IMR-90 (cell line): Measurements from ENCODE around the gene CGNL1. TPM values are rescaled to one million over a fixed set of nuclear protein-coding genes. Genes with fewer than 3 reads are reported as not detected.

ENCODE experiments used
- ATAC-seq: fragments of 200-7000 bp; cut with Tn5 transposase; 2 replicates; pipeline ENCODE4 v1.9.1; 2020; ENCODE audit warnings: low read depth, mild to moderate bottlenecking, moderate library complexity
- BruUV-seq: library from RNA; stranded (reverse); fragments of 400-500 nt; replicated peaks from 2 replicates; lab custom pipeline; 2021; lab: Mats Ljungman, UMichigan
- CTCF ChIA-PET: fragments of 300-600 bp; formaldehyde crosslinking; extraction: SDS; loops from one replicate; lab custom pipeline; 2021; ENCODE audit warnings: antibody characterized with exemption; lab: Yijun Ruan, JAX
- POLR2A ChIA-PET: fragments of 300-600 bp; sonication (Branson Sonifier 250); formaldehyde crosslinking; loops from one replicate; lab custom pipeline; 2022; ENCODE audit warnings: antibody characterized with exemption; ENCODE audit not compliant: unreplicated experiment; lab: Charles Lee
- DNase-seq: peaks from one replicate; pipeline ENCODE4 v3.0.0; 2013
- H2AFZ ChIP-seq: replicated peaks from 2 replicates; pipeline ENCODE3; 2013; ENCODE audit warnings: low read length, mild to moderate bottlenecking; ENCODE audit not compliant: poor library complexity
- H2AK5ac ChIP-seq: 2 replicates; pipeline ENCODE4 v1.6.1; 2013; ENCODE audit warnings: low read depth, low read length, inconsistent platforms
- H2AK9ac ChIP-seq: replicated peaks from 2 replicates; pipeline ENCODE3; 2013; ENCODE audit warnings: mild to moderate bottlenecking, low read depth, low read length, moderate library complexity; ENCODE audit not compliant: poor library complexity
- H2BK120ac ChIP-seq: 2 replicates; pipeline ENCODE4 v1.6.1; 2013; ENCODE audit warnings: low read depth, low read length, inconsistent platforms
- H2BK15ac ChIP-seq: 3 replicates; pipeline ENCODE4 v1.6.1; 2013; ENCODE audit warnings: low read depth, low read length, inconsistent platforms
- H2BK20ac ChIP-seq: 2 replicates; pipeline ENCODE4 v1.6.1; 2013; ENCODE audit warnings: low read depth, mild to moderate bottlenecking, inconsistent platforms, low read length, moderate library complexity
- H2BK5ac ChIP-seq: 2 replicates; pipeline ENCODE4 v1.6.1; 2013; ENCODE audit warnings: mild to moderate bottlenecking, low read depth, low read length, inconsistent platforms; ENCODE audit not compliant: poor library complexity, severe bottlenecking
- H3K14ac ChIP-seq: replicated peaks from 2 replicates; pipeline ENCODE4 v1.6.1; 2013; ENCODE audit warnings: low read depth, low read length, inconsistent platforms
- H3K18ac ChIP-seq: 2 replicates; pipeline ENCODE4 v1.6.1; 2013; ENCODE audit warnings: low read depth, low read length, control low read depth
- H3K23ac ChIP-seq: 2 replicates; pipeline ENCODE4 v1.6.1; 2013; ENCODE audit warnings: low read depth, low read length, inconsistent platforms
- H3K27ac ChIP-seq: 2 replicates; pipeline ENCODE4 v1.5.1; 2013; ENCODE audit warnings: mild to moderate bottlenecking, control low read depth, low read length; ENCODE audit not compliant: insufficient read depth
- H3K27me3 ChIP-seq: 2 replicates; pipeline ENCODE4 v1.6.1; 2013; ENCODE audit warnings: low read length; ENCODE audit not compliant: control insufficient read depth, insufficient read depth
- H3K36me3 ChIP-seq: 2 replicates; pipeline ENCODE4 v1.6.1; 2013; ENCODE audit warnings: low read length, mixed read lengths; ENCODE audit not compliant: control insufficient read depth, insufficient read depth
- H3K4ac ChIP-seq: 2 replicates; pipeline ENCODE4 v1.6.1; 2013; ENCODE audit warnings: low read depth, low read length, inconsistent platforms
- H3K4me1 ChIP-seq: 2 replicates; pipeline ENCODE4 v1.6.1; 2013; ENCODE audit warnings: low read length, mixed read lengths; ENCODE audit not compliant: control insufficient read depth, insufficient read depth
- H3K4me2 ChIP-seq: 2 replicates; pipeline ENCODE4 v1.6.1; 2013; ENCODE audit warnings: low read depth, mild to moderate bottlenecking, control low read depth, low read length, moderate library complexity
- H3K4me3 ChIP-seq: 2 replicates; pipeline ENCODE4 v1.5.1; 2013; ENCODE audit warnings: low read depth, mild to moderate bottlenecking, control low read depth, low read length, moderate library complexity; ENCODE audit not compliant: insufficient read depth
- H3K56ac ChIP-seq: 2 replicates; pipeline ENCODE4 v1.6.1; 2013; ENCODE audit warnings: low read length, inconsistent platforms; ENCODE audit not compliant: insufficient read depth; ENCODE audit errors: extremely low read depth
- H3K79me1 ChIP-seq, 2 experiments: 2 replicates each; pipeline ENCODE4 v1.6.1; 2013; ENCODE audit warnings: low read length in 2 of 2, inconsistent platforms in 1 of 2, low read depth in 1 of 2
- H3K9ac ChIP-seq: 2 replicates; pipeline ENCODE4 v1.6.1; 2013; ENCODE audit warnings: low read depth, low read length, control low read depth
- H3K9me1 ChIP-seq: 2 replicates; pipeline ENCODE4 v1.6.1; 2013; ENCODE audit warnings: low read length, inconsistent platforms; ENCODE audit not compliant: insufficient read depth
- H3K9me3 ChIP-seq: 2 replicates; pipeline ENCODE4 v1.6.1; 2013; ENCODE audit warnings: low read length; ENCODE audit not compliant: control insufficient read depth, insufficient read depth
- H4K20me1 ChIP-seq: 2 replicates; pipeline ENCODE4 v1.6.1; 2013; ENCODE audit warnings: low read length, inconsistent platforms; ENCODE audit not compliant: insufficient read depth
- H4K5ac ChIP-seq: 2 replicates; pipeline ENCODE4 v1.6.1; 2013; ENCODE audit warnings: mild to moderate bottlenecking, low read depth, low read length, control low read depth
- H4K8ac ChIP-seq, 2 experiments: 2 replicates each; pipeline ENCODE4 v1.6.1; 2013; ENCODE audit warnings: low read depth in 2 of 2, low read length in 2 of 2, control low read depth in 1 of 2, inconsistent platforms in 1 of 2
- H4K91ac ChIP-seq: 2 replicates; pipeline ENCODE4 v1.6.1; 2013; ENCODE audit warnings: low read depth, low read length, inconsistent platforms; ENCODE audit not compliant: insufficient read depth
- BHLHE40 ChIP-seq: fragments of 150-350 bp; IDR thresholded peaks from 2 replicates; pipeline ENCODE4 v1.6.1; 2016; ENCODE audit warnings: mild to moderate bottlenecking, low read depth, low read length
- CTCF ChIP-seq: conservative IDR thresholded peaks from 2 replicates; pipeline ENCODE4 v1.5.1; 2012; ENCODE audit warnings: mild to moderate bottlenecking, low read depth, low read length, improper control_type of control experiment
- MAFK ChIP-seq: IDR thresholded peaks from 2 replicates; pipeline ENCODE4 v1.6.1; 2012; ENCODE audit warnings: low read depth, low read length, improper control_type of control experiment
- NFE2L2 ChIP-seq: fragments of 150-350 bp; IDR thresholded peaks from 2 replicates; pipeline ENCODE4 v1.6.1; 2016; ENCODE audit warnings: low read depth, mild to moderate bottlenecking, low read length
- POLR2A ChIP-seq: IDR thresholded peaks from 2 replicates; pipeline ENCODE4 v1.6.1; 2012; ENCODE audit warnings: mild to moderate bottlenecking, low read depth, low read length
- RAD21 ChIP-seq: IDR thresholded peaks from 2 replicates; pipeline ENCODE4 v1.6.1; 2012; ENCODE audit warnings: low read length, improper control_type of control experiment
- RCOR1 ChIP-seq: IDR thresholded peaks from 2 replicates; pipeline ENCODE4 v1.6.1; 2012; ENCODE audit warnings: mild to moderate bottlenecking, low read length, improper control_type of control experiment; ENCODE audit not compliant: insufficient replicate concordance
- SMC3 ChIP-seq: fragments of 150-350 bp; IDR thresholded peaks from 2 replicates; pipeline ENCODE4 v1.6.1; 2016; ENCODE audit warnings: low read depth, mild to moderate bottlenecking, antibody characterized with exemption, low read length, moderate library complexity
- USF2 ChIP-seq: fragments of 150-350 bp; IDR thresholded peaks from 2 replicates; pipeline ENCODE4 v1.6.1; 2017; ENCODE audit warnings: mild to moderate bottlenecking, antibody characterized with exemption, low read length, low read depth
- WGBS, 2 experiments: methylation state at CpG; one replicate each; pipeline versions ENCODE4 v1.1.5 to v1.1.7; 2013; ENCODE audit warnings: missing lambda C conversion rate in 2 of 2; ENCODE audit not compliant: insufficient read length in 1 of 2; ENCODE audit errors: extremely low coverage in 2 of 2; 5-methylcytosine and 5-hydroxymethylcytosine counted together
- dilution Hi-C: fragments of 300-500 bp; cut with HindIII; formaldehyde crosslinking; loops from one replicate; pipeline ENCODE4 v1.14.3; 2018; ENCODE audit warnings: low sequenced_read_pairs; ENCODE audit not compliant: unreplicated experiment
- in situ Hi-C: fragments of 300-500 bp; cut with MboI; formaldehyde crosslinking; loops from 3 replicates; pipeline ENCODE4 v1.14.3; 2019; ENCODE audit warnings: low sequenced_read_pairs, inconsistent platforms, mixed read lengths
- intact Hi-C: fragments of 100-400 bp; cut with micrococcal nuclease; formaldehyde crosslinking; loops from 2 replicates; pipeline ENCODE4 v1.10.0; 2022
- polyA plus RNA-seq, 3 experiments: library from polyadenylated mRNA; depleted of rRNA; stranded (reverse); fragments of >200 nt; gene quantifications; 2 replicates each; pipeline ENCODE4 v1.2.3, GENCODE V29; 2012; ENCODE audit warnings: low replicate concordance in 1 of 3
- total RNA-seq: library from RNA; depleted of rRNA; stranded (reverse); fragments of >200 nt; gene quantifications from 2 replicates; pipeline ENCODE4 v1.2.3, GENCODE V29; 2012

Gene CGNL1
- total and polyA plus RNA-seq, 2 of the 4 experiments (the other 2 are of a cell fraction): 0.07 to 0.18 TPM

GRCh38 chr15:57561041-57561711 is 184.9 kb downstream of the CGNL1 start:
- no peaks in the 10 kb centered on the region for H3K9me1 ChIP-seq
- no peak overlapping the region for H2BK120ac ChIP-seq
- no peak overlapping the region for H3K9ac ChIP-seq
- H3K79me1 ChIP-seq: no peaks in the 10 kb centered on the region
- H3K18ac ChIP-seq: no peak overlapping the region
- H3K14ac ChIP-seq: no peak overlapping the region
- H4K8ac ChIP-seq: no peak overlapping the region
- no peak overlapping the region for H2AK9ac ChIP-seq
- H3K27me3 ChIP-seq: peaks cover 18% of the 10 kb centered on the region
- ATAC-seq (peak; percentile 100), DNase-seq (peak; percentile 65)
- dilution Hi-C loops: no loop called here
- no peaks in the 10 kb centered on the region for H3K36me3 ChIP-seq
- no peak overlapping the region for H3K4me2 ChIP-seq
- H3K23ac ChIP-seq: no peak overlapping the region
- H3K9me3 ChIP-seq: no peaks in the 10 kb centered on the region; the same call in 1 of the 2 replicates
- TF ChIP-seq RCOR1 (no peak), POLR2A (no peak), RAD21 (peak; percentile 68), CTCF (peak; percentile 81), SMC3 (peak; percentile 64), NFE2L2 (peak; percentile 22; the same call in 1 of the 2 replicates), BHLHE40 (no peak), MAFK (no peak), USF2 (no peak)
- no peak overlapping the region for H3K56ac ChIP-seq
- H3K4ac ChIP-seq: no peak overlapping the region
- H2BK5ac ChIP-seq: no peak overlapping the region
- in situ Hi-C loops: loop anchor here (10.0 kb wide), 1 partner anchor 304 kb away; no protein-coding TSS in a partner anchor
- H3K27ac ChIP-seq: no peak overlapping the region
- no TSS peak for BruUV-seq
- no peak overlapping the region for H4K5ac ChIP-seq
- H2AFZ ChIP-seq: no peak overlapping the region
- ChIA-PET POLR2A (no interaction called here), CTCF (interaction anchor here (0.9 to 1.3 kb wide), 3 partner anchors 19 to 300 kb away, joined by 3 read pairs; no protein-coding TSS in a partner anchor)
- intact Hi-C loops: loop anchor here (1.0 to 10.0 kb wide), 3 partner anchors 300 to 622 kb away; no protein-coding TSS in a partner anchor
- no peak overlapping the region for H2BK15ac ChIP-seq
- no peaks in the 10 kb centered on the region for H4K20me1 ChIP-seq
- H3K4me3 ChIP-seq: no peak overlapping the region
- no peak overlapping the region for H2BK20ac ChIP-seq
- H3K4me1 ChIP-seq: no peaks in the 10 kb centered on the region
- no peak overlapping the region for H4K91ac ChIP-seq
- no CpG with 5 or more reads among the region's 9 CpGs for WGBS, 2 experiments
- no peak overlapping the region for H2AK5ac ChIP-seq
